ENCODE measurements around the gene PCBP2. TPM values are rescaled to one million over a fixed set of nuclear protein-coding genes. Genes with fewer than 3 reads are reported as not detected.

The PCBP2 gene
- total and polyA plus RNA-seq, 2 experiments from 2014 or later = 100 to 143 TPM

DNA sequence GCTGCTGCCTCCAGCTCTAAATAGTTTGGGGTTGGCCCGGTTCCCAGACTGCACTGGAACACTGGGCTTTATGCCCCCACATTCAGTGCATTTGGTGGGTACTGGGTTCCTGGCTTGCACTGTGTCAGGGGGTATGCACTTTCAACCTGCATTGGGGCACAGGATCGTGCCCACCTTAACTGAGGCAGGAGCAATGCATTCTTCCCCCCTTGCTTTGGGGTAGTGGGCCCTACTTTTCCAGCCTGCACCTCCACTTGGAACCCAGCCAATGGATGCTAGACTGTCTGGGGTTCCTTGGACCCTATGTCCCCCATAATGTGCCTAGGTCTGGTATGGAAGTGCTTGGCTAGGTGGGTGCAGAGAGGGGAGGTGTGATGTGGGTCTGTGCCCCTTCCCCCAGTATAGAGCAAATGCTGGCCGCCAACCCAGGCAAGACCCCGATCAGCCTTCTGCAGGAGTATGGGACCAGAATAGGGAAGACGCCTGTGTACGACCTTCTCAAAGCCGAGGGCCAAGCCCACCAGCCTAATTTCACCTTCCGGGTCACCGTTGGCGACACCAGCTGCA lies 49.8 kb downstream of the PCBP2 start:
- Histone ChIP-seq H3K4me3 (peak overlapping the region; percentile 81), H3K27ac (peak overlapping the region; percentile 99), H3K9ac (peak overlapping the region; percentile 95), H3F3A (ENCODE audit: insufficient read depth) (peaks cover 34% of the 10 kb centered on the region), H4K20me1 (ENCODE audit: insufficient read depth) (no peaks in the 10 kb centered on the region), H3K4me2 (ENCODE audit: unreplicated experiment) (peak overlapping the region; percentile 86), H2AFZ (peak overlapping the region; percentile 74), H3K4me1 (ENCODE audit: insufficient read depth) (peaks cover 42% of the 10 kb centered on the region), H3K9me2 (ENCODE audit: insufficient read depth) (no peaks in the 10 kb centered on the region), H3K36me3 (ENCODE audit: low read depth) (no peaks in the 10 kb centered on the region), H3K79me2 (ENCODE audit: insufficient read depth) (peaks cover 46% of the 10 kb centered on the region), H3K9me3 (ENCODE audit: low read depth) (no peaks in the 10 kb centered on the region), H3K27me3 (replicated peaks; ENCODE audit: insufficient read depth) (no peaks in the 10 kb centered on the region)
- DNase-seq = no peak
- 78 to 82% methylated on average over 9 to 10 of the region's 10 CpGs for WGBS, 2 experiments (ENCODE audit: low coverage in 1 of 2, low lambda C conversion rate in 2 of 2, missing lambda C conversion rate in 2 of 2)
- in situ Hi-C loops (cut with MboI) = no loop called here
- TF ChIP-seq EZH2phosphoT487 (IDR thresholded peaks at IDR 0.05; ENCODE audit: insufficient read depth, low read depth) (no peak), EZH2 (IDR thresholded peaks at IDR 0.05; ENCODE audit: insufficient read depth, poor library complexity, severe bottlenecking) (no peak)

DNA sequence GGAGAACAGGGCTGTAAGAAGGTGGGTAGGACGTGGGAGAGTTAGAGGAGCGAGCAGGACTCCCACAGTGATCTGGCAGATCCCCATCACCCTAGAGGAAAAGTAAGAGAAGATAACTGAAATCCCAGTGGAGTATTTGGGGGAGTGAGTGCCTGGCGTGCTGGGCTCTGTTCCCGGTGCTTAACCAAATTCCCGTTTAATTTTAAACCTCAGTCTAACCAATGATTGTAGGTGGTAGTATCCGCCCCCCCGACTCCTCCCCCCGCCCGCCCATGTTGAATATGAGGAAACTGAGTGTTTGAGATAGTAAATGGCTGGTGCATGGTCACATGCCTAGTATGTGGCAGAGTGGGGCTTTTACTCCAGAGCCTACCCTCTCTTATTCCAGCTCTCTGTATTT lies 50.4 kb downstream of the PCBP2 start:
- Histone ChIP-seq H3K27me3 (replicated peaks; ENCODE audit: insufficient read depth) (no peaks in the 10 kb centered on the region), H3K4me3 (peak overlapping the region; percentile 81), H4K20me1 (ENCODE audit: insufficient read depth) (no peaks in the 10 kb centered on the region), H3K79me2 (ENCODE audit: insufficient read depth) (peaks cover 39% of the 10 kb centered on the region), H3K9ac (peak overlapping the region; percentile 95), H3F3A (ENCODE audit: insufficient read depth) (peaks cover 32% of the 10 kb centered on the region), H3K4me1 (ENCODE audit: insufficient read depth) (peaks cover 39% of the 10 kb centered on the region), H3K36me3 (ENCODE audit: low read depth) (no peaks in the 10 kb centered on the region), H3K27ac (0 out of 2 replicates have a peak overlapping the region, but pooled peaks have one; percentile 99), H2AFZ (no peak overlapping the region), H3K9me3 (ENCODE audit: low read depth) (no peaks in the 10 kb centered on the region), H3K4me2 (ENCODE audit: unreplicated experiment) (peak overlapping the region; percentile 86), H3K9me2 (ENCODE audit: insufficient read depth) (no peaks in the 10 kb centered on the region)
- no peak for DNase-seq
- TF ChIP-seq EZH2phosphoT487 (IDR thresholded peaks at IDR 0.05; ENCODE audit: insufficient read depth, low read depth) = no peak
- TF ChIP-seq EZH2 (IDR thresholded peaks at IDR 0.05; ENCODE audit: insufficient read depth, poor library complexity, severe bottlenecking) = no peak
- in situ Hi-C loops (cut with MboI) = no loop called here
- WGBS, 2 experiments (ENCODE audit: low coverage in 1 of 2, low lambda C conversion rate in 2 of 2, missing lambda C conversion rate in 2 of 2) = 74 to 86% methylated on average over 9 of the region's 9 CpGs

DNA sequence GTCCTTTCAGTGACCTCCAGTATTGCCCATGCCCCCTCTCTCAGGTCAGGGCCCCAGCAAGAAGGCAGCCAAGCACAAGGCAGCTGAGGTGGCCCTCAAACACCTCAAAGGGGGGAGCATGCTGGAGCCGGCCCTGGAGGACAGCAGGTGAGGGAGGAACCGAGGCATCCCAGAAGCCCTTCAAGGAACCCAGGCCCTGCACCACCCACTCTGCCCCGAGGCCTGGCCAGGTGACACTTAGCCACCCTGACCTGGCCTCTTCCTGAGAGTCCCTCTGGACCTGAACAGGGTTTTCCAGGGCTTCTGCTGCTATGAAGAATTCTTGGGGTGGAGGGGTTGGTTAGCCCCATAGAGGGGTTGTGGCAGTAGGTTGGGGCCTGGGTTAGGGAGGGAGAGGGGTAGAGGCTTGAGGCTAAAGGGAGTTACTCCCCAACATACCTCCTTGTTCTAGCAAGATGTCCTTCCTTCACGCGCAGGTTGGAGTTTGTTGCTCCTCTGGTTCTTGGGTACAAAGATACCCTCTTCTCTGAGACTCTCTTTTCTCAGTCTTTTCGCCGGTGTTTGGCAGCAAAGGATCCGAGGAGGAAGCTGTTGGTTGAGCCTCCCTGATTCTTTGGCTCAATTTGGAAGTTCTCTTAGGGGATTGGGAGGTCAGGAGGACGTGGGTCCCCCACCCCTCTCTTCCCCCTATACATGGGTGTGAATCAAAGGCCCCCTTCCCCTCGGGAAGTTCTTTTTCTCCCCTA lies 51.3 kb downstream of the PCBP2 start:
- Histone ChIP-seq H2AFZ (no peak overlapping the region), H3K27ac (no peak overlapping the region), H3K4me3 (no peak overlapping the region), H3K9me2 (ENCODE audit: insufficient read depth) (no peaks in the 10 kb centered on the region), H3K27me3 (replicated peaks; ENCODE audit: insufficient read depth) (no peaks in the 10 kb centered on the region), H3F3A (ENCODE audit: insufficient read depth) (peaks cover 32% of the 10 kb centered on the region), H3K9ac (no peak overlapping the region), H4K20me1 (ENCODE audit: insufficient read depth) (no peaks in the 10 kb centered on the region), H3K4me1 (ENCODE audit: insufficient read depth) (peaks cover 39% of the 10 kb centered on the region), H3K9me3 (ENCODE audit: low read depth) (no peaks in the 10 kb centered on the region), H3K79me2 (ENCODE audit: insufficient read depth) (peaks cover 31% of the 10 kb centered on the region), H3K36me3 (ENCODE audit: low read depth) (no peaks in the 10 kb centered on the region), H3K4me2 (ENCODE audit: unreplicated experiment) (no peak overlapping the region)
- in situ Hi-C loops (cut with MboI) = no loop called here
- TF ChIP-seq EZH2phosphoT487 (IDR thresholded peaks at IDR 0.05; ENCODE audit: insufficient read depth, low read depth) = no peak
- TF ChIP-seq EZH2 (IDR thresholded peaks at IDR 0.05; ENCODE audit: insufficient read depth, poor library complexity, severe bottlenecking) = no peak
- WGBS, 2 experiments (ENCODE audit: low coverage in 1 of 2, low lambda C conversion rate in 2 of 2, missing lambda C conversion rate in 2 of 2) = 71 to 79% methylated on average over 9 to 10 of the region's 10 CpGs
- DNase-seq = no peak

DNA sequence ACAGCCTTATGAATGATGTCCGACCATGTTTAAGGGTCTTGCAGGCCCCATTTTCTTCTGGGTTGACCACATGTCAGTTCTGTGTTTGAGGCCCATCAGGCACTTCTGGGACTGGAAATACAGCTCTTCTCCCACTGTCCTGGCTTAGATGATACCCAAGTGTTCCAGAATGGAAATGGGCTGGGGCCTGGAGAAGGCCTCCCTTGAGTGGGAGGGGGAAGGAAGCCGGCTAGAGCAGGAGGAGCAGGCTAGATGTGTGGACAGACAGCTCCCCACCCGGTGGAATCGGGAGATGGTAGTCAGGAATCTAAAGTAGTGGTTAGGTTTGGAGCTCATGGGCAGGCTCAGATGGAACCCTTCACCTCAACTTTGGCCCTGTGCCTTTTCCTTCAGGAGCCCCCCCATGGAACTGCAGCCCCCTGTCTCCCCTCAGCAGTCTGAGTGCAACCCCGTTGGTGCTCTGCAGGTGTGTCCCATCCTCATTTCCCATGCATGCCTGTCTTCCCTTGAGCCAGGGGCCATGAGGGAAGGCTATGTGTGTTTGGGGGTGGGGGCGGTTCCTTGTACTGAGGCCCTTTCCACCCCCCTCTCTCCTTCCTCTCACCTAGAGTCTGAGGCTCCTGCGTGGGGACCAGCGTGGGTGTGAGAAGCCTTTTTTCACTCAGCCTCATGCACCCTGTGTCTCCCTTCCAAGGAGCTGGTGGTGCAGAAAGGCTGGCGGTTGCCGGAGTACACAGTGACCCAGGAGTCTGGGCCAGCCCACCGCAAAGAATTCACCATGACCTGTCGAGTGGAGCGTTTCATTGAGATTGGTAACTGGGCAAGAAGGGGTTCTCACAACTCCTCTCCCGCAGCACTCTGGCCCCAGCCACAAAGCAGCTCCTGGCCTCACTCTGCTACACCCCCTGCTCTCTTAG lies 52.4 kb downstream of the PCBP2 start:
- 73 to 77% methylated on average over 14 of the region's 14 CpGs for WGBS, 2 experiments (ENCODE audit: low coverage in 1 of 2, low lambda C conversion rate in 2 of 2, missing lambda C conversion rate in 2 of 2)

More for the DNA sequence above, 52.4 kb downstream of the PCBP2 start:
- Histone ChIP-seq H3K9ac (peak overlapping the region; percentile 74), H3F3A (ENCODE audit: insufficient read depth) (peaks cover 37% of the 10 kb centered on the region), H3K4me2 (ENCODE audit: unreplicated experiment) (no peak overlapping the region), H3K4me1 (ENCODE audit: insufficient read depth) (peaks cover 39% of the 10 kb centered on the region), H3K27me3 (replicated peaks; ENCODE audit: insufficient read depth) (no peaks in the 10 kb centered on the region), H3K9me3 (ENCODE audit: low read depth) (no peaks in the 10 kb centered on the region), H4K20me1 (ENCODE audit: insufficient read depth) (no peaks in the 10 kb centered on the region), H3K79me2 (ENCODE audit: insufficient read depth) (peaks cover 21% of the 10 kb centered on the region), H3K4me3 (no peak overlapping the region), H3K9me2 (ENCODE audit: insufficient read depth) (no peaks in the 10 kb centered on the region), H3K27ac (peak overlapping the region; percentile 80), H3K36me3 (ENCODE audit: low read depth) (no peaks in the 10 kb centered on the region), H2AFZ (no peak overlapping the region)
- in situ Hi-C loops (cut with MboI) = no loop called here
- no peak for DNase-seq
- no peak for TF ChIP-seq EZH2 (IDR thresholded peaks at IDR 0.05; ENCODE audit: insufficient read depth, poor library complexity, severe bottlenecking)
- TF ChIP-seq EZH2phosphoT487 (IDR thresholded peaks at IDR 0.05; ENCODE audit: insufficient read depth, low read depth) = no peak

All from GM23248 (cell line).